SW 1271 (cell line): ENCODE results near the gene SMIM3.
"Not testable (repeated sequence)": the region's sequence is repeated elsewhere in the genome, so short reads cannot be mapped to it uniquely, and the experiment has no call there.

Experiments
- DNase-seq, 2 experiments: peaks; one replicate each; lab custom pipeline; 2025; lab: John Stamatoyannopoulos, UW

The SMIM3 gene

DNA sequence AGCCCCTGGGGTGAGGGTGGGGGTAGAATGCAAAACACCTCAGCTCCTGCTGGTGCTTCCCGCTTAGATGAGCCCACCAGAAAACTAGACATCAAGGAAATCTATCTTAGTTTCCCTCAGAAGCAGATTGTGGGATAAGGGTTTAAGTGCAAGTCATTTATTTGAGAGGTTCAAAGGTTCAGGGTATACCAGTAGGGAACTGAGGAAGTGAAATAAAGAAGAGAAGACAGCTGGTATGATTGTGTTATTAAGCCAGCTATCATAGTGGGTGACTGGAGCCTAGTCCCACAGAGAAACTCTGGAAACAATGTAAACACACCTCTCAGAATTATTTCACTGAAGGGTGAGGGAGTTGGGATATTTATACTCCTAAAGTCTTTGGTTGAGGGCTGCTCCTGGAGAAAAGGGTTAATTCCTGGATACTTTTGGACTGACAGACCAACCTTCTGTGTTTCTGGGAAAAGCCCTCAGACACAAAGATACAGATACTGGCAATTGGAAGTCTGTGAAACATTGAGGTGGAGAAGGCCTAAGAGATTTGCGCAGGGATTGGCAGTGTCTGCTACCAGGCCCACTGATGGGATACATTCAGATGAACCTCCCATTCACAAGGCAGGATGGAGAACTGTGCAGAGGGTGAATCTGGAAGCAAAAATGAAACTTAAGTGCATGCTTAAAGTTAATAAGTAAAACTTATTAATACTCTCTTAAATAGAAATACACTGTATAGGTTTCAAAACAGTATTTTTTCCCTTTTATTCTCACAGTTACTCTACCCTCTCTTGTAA is 13.4 kb upstream of the SMIM3 start:
- no peak for DNase-seq

DNA sequence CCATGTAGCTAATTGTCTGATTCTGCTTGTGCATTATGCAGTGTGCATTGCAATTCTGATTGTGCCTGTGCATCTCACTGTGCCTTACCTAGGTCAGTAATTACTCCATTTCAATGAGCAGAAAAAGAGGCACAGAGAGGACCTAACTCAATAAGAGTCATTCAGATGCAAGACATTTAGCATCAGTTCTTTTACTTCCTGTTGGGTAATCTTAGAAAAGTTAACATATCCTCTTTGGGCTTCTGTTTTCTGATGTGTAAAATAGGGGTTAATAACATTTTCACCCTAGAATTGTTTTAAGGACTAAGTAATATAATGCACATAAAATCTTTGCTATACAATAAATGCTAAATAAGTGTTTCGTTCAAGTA is 12.8 kb upstream of the SMIM3 start:
- DNase-seq = no peak

DNA sequence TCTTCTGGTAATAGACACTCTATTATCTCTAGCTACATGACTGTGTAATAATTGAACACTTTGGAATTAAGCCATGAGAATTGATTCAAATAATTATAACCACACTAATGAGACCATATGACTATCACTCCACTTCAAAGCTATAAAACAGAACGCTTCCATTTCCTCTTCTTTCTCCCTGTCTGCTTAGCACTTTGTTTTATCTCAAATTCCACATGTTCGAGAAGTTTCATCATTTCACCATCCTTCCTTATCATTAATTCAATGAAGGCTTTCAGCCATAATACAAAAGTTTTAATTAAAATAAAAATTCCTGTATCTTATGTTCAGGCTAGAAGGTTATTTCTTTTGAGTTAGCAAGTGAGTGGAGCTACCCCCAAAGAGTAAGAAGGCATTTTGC is 12.3 kb upstream of the SMIM3 start:
- DNase-seq = no peak

DNA sequence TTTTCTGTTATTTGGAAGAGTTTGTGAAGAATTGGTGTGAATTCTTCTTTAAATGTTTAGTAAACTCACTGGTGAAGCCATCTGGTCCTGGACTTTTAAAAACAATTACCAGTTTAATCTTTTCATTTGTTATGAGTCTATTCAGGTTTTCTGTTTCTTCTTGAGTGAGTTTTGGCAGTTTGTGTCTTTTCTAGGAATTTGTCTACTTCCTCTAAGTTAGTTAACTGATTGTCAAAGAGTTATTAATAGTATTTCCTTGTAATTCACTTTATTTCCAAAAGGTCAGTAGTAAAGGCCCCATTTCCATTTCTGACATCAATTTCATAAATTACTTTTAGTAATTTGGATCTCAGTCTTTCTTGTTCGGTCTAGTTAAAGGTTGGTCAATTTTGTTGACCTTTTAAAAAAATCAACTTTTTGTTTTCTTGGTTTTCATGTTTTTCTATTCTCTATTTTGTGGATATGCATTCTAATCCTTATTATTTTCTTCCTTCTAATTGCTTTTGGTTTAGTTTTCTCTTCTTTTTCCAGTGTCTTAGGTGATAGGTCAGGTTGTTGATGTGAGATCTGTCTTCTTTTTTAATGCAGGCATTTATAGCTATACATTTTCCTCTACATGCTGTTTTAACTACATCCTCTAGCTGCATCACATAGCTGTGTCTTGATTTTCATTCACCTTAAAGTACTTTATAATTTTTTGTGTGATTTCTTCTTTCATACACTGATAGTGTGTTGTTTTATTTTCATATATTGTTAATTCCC is 7.3 kb upstream of the SMIM3 start:
- no peak for DNase-seq

DNA sequence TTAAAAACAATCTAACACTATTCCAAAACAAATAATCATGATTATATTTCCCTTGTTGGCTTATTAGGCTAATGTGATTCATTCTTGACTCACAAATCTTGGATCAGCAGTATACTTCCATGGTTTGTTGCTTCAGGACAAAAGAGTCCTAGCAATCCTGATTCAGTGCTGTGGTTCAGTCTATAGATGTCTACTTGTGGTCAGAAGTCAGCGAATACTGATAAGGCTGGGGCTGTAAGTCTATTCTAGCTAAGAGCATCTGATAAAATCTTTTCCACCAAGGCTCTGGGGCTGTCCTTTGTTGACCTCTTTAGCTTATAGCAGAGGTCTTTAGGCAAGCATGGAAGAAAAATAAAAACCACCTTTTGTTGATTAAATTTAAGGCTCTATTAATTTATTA is 4.4 kb upstream of the SMIM3 start:
- no peak for DNase-seq

DNA sequence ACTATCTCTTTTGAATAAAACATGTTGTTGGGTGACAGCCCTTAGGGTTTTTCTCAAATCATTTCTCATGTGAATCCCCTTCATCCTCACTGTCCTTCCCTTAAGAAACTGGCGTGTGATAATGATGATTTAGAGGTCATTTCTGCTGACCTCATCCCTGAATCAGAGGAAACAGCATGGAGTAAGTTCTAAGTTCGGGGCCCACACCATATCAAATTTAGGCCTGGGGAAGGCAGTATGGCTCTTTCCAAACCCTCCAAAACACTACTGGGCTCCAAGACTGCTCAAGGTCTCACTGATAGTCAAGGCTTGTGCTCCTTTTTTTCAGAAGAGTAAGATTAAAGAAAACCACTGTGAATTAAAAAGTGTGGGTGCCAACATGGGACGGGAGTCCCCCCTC is 872 bp upstream of the SMIM3 start:
- no peak for DNase-seq

DNA sequence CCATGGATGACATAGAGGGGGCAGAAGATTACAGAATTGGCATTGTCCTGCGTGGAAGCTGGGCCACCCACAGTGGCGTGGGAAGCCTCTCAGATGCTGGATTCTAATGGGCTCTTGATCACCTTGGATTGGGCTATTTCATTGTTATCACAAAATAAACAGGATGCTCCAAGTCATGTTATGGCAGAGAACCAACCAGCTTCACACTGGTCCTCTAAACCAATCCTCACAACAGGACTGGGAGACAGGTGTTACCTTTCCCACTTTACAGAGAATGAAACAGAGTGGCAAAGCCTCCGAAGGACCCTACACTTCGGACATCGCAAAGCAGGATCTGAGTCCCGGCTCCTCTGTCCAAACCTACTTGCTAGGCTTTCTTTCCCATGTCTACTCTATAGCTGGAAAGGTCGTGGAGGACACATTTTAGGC is 455 bp upstream of the SMIM3 start:
- DNase-seq = no peak

DNA sequence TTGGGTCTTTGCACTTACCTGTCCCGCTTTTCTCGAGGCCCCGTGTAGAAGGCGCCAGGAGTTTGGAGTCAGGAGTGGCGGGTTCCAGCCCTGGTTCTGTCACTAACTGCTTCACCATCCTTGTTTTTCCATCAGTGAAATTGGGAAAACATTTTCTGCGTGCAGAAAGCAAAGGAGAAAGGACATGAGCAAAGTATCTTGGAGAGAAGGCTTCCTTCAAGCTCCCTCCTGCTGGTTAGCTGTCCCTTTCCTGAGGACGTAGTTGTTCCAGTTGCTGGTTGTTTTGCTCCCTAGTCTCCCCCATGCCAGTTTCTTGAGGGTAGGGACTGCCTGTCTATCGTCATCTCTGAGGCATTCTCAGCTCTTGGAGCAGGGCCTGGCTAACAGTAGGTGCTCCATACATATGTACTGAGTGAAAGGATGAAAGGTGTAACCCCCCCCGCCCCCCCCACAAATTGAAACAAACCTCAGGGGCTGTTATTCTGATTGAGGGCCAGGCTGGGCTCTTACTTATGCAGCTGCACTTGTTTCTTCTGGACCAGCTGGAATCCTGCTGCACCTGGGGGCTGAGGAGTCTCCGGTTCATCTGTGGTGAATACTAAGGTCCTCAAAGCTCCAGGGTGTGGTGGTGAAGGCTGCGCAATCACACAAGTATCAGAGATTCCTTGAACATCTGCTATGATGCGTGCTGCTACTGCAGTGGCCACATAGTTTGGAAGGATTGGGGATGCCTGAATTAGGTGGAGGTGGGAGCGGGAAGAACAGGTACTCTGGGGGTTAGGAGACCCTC is 1.0 kb downstream of the SMIM3 start:
- peak in 1 of 2 experiments; percentile 39 for DNase-seq

DNA sequence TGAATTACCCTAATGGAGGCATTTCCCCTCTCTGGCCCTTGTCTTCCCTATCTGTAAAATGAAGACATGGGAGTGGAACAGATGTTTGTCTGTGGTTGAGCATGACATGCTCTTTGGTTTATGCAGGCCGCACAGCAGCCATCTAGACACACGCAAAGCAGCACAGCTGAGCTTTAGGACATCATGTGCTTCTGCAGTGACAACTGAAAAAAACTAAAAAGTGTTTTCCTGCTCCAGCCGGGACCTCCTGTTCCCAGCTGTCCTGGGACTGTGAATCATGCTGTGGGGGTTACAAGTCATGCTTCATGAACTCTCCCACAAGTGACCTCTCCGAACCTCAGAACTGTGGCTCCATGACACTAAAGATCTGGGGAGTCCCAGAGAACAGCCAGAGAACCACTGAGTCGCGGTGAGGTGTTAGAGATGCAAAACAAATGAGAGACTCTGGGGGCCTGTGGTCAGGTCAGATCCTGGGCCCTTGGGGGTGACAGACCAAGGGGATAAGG is 1.7 kb downstream of the SMIM3 start:
- DNase-seq = no peak

DNA sequence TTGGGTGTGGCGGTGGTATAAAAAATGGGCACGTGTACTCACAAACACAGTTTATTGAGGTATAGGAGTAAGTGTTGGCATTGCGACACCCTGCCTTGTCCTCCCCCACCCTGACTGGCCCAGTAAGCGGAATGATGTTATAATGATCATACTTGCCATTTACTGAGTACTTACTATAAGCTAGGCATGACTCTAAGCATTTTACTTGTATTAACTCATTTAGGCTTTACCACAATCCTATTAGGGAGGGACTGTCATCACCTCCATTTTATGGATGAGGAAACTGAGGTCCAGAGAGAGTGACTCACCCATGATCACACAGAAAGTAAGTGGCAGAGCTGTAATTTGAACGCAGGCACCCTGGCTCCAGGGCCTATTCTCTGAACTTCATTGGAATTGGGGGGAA is 2.3 kb downstream of the SMIM3 start:
- DNase-seq = no peak

DNA sequence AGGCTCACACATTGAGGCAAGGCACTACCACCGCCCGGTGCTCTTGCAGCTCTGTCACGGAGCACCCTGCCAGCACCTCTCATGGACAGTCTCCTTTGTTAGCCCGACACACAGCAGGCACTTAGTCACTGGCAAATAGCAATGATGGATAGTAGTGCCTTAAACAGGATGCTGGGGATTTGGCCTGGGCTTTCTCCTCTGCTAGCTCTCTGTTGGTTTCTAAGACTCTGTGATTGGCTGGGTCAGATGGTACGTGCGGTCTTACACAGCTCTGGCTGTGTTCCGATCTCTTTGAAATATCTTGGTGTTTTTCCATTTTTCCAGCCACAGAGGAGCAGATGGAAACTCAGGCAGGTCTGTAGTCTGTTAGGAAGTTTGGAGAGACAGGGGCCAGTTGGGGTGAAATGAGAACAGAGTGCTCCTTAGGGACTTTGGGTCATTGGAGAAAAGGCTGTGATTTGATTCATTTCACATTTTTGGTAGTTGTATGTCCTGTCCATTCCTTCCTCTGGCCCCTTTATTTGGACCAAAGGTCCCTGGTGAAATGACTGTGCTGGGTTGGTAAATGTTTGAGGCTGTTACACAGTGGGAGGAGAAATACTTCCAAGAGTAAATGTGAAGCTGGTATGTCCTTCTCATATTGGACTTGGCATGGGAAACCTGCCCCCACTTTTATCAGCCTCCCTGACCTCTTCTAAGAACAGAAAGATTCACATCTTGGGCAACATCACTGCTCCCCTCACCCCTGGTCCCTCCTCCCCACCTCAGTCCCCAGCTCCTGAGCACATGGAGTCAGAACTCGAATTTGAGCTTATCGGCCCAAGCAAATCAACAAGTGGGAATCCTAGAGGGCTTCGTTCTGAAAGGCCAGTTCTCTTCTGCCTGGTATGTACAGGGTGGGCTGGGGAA is 3.4 kb downstream of the SMIM3 start:
- DNase-seq = peak in 1 of 2 experiments; percentile 47

DNA sequence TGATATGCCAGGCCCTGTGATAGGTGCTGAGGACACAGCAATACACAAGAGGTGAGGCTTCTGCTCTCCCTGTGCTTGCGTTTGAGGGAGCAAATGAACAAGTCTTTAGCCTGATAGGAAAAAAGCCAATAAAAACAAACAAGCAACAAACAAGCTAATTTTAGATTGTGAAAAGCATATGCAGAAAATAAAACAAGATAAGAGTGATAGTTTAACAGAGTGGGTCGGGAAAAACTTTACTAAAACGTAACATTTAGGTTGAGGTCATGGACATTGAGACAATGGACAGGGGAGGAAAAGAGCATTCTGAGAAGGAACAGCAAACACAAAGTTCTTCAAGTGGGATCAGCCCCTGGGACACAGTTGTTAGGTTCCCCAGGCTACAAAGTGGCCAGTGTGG is 4.3 kb downstream of the SMIM3 start:
- DNase-seq = no peak

DNA sequence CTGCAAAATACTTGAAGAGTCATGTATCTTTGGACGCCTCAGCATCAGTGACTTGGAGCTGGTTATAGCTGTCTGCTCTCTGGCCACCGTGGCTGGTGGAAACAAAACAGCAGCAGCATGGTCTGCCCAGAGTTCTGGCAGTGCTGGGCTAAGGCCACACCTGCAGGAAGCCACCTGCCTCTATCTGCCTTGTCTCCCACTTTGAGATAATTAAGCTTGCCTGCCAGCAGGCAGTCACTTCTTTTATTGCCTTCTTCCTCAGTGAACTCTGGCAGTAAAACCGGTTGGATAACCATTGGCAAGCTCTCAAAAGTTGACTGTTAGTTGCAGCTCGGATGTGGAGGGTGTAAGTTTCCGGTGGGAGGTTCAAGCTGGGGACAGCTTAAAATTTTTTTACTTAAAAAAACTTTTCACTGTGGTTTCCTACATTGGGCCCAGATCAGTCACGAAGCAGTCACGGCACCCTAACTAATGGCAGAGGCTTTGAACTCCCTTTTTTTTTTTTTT is 4.9 kb downstream of the SMIM3 start:
- peak in 1 of 2 experiments; percentile 58 for DNase-seq

DNA sequence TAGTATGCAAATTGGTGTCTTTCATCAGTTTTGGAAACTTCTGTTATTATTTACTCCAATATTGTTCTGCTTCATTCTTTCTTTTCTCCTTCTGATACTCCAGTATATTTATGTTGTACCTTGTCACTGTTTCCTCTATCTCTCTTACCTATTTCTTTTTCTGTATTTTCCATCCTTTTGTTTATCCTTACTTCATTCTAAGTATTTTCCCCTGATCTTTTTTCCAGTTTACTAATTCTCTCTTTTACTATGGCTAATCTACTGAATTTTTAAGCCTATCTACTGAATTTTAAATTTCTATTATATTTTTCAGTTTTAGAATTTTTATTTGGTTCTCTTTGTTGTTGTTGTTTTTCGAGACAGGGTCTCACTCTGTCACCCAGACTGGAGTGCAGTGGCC is 7.4 kb downstream of the SMIM3 start:
- no peak for DNase-seq

DNA sequence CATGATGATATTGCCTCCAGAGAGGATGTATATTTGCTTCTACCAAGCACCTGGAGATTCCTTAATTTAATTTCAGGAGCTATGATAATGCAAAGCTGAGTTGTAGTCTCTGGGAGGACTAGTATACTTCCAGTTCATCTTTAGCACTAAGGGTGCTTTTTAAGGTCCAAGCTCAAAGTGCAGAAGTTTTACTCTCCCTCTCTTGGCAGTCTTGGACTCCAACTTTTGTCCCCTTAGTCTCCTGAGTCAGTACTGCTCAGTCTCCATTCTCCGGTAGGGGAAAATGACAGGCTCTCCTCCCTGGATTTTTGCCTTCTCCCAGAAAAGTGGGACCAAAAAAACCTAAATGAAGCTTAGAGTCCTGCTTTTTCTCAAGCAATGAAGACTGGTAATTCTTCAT is 8.3 kb downstream of the SMIM3 start:
- no peak for DNase-seq

DNA sequence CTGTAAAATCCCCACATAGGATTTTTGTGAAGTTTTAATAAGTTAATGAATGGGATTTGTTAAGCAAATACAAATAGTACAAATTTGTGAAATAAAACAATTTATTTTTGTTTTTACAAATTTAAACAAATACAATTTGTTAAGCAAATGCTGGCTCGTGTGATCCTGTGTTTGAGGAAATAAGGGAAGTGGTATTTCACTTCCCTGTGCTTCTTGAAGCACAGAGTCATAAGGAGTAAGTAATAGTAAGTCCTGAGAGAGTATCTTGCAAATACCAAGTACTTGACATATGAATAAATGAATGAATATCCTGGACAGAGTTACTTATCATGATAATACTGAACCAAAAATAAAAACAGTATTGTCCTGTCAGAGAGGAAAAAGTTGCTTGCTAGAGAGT is 9.1 kb downstream of the SMIM3 start:
- DNase-seq = no peak

DNA sequence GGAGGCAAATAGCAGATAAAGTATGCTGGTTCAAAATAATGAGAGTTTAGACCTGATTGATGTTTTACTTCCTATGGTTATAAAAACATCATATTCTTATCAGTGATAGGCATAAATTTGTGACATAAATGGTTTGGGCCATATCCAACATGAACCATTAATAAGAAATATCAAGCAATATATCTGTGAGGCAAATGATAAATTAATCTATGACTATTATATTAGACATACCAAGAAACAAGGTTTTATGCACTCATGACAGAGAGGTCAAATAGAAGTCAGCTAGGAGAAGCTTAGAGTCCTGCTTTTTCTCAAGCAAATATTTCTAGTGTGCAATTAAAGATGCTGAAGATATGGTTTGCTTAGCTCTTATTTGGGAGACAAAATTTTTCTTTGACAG is 10.4 kb downstream of the SMIM3 start:
- DNase-seq = no peak

DNA sequence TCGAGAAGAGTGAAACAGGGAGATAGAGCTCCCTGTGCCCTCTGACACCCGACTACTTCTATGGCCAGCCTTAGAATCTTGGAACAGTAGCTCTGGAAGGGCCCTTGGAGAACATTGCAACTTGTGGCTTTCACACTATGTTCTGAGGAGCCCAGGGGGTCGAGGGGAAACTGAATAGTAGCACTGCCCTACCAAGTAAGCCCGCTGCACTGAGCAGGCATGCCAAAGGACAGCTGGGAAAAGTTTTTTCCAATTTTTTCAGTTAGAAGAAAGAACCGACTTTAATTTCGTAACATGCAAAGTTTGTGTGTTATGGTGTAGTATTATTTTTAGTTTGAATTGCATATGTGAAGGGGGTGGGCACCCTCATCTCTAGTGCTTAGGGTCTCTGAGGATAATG is 10.9 kb downstream of the SMIM3 start:
- DNase-seq = no peak

DNA sequence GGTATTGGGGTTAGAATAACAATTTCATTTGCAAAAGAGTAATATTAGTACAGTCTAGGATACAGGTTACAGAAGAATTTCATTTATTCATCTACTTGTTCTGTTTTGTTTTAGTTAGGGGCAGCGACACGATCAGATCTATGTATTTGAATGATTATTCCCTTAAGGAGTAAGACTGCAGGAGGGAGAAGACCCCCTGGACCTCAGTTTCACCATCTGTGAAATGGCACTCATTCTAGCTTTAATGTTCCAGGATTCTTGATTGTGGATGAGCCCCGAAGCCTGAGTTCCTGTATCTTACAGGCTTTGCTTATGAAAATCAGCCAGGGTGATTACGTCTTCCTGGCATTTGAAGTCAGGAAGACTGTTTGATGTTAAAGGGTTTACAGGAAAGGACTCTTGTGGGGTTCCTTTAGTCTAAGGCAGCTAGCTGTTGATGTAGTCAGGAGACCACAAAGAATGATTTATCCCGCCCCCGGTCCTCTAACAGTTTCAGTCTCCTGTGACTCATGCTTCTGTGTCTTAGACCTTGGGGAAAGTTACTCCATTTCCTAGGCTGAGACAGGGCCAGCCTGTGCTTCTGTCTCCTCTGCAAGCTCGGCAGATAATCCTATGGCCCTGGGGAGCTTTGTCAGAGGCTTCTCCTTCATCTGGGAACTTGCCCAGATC is 11.5 kb downstream of the SMIM3 start:
- peak; percentile 73 to 85 for DNase-seq

DNA sequence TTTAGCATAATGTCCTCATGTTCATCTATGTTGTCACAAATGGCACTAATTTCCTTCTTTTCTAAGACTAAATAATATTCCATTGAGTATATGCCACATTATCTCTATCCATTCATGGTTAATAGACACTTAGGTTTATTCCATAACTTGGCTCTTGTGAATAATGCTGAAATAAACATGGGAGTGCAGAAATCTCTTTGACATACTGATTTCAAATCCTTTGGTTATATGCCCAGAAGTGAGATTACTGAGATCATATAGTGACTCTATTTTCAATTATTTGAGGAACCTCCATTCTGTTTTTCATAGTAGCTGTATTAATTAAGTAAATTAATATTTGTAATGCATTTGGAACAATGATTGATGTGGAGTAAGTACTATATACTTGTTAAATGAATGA is 13.0 kb downstream of the SMIM3 start:
- DNase-seq = no peak

DNA sequence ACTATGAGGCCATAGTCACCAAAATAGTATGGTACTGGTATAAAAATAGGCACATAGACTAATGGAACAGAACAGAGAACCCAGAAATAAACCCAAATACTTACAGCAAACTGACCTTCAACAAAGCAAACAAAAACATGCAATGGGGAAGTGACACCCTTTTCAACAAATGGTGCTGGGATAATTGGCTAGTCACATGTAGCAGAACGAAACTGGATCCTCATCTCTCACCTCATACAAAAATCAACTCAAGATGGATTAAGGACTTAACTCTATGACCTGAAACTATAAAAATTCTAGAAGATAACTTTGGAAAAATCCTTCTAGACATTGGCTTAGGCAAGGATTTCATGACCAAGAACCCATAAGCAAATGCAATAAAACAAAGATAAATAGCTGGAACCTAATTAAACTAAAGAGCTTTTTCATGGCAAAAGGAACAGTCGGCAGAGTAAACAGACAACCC is 14.9 kb downstream of the SMIM3 start:
- DNase-seq = not testable (repeated sequence)
